WTC11 (cell line): ENCODE results near the gene DPY19L3. TPM values are rescaled to one million over a fixed set of nuclear protein-coding genes. Genes with fewer than 3 reads are reported as not detected.

ENCODE experiments used
- ATAC-seq: fragments of 200-7000 bp; cut with Tn5 transposase; 2 replicates; pipeline ENCODE4 v1.10.0; 2021; ENCODE audit warnings: mild to moderate bottlenecking, moderate library complexity
- CTCF ChIA-PET: fragments of 300-600 bp; sonication (Branson Sonifier 250); formaldehyde crosslinking; loops from one replicate; lab custom pipeline; 2021; ENCODE audit warnings: antibody characterized with exemption; lab: Charles Lee
- POLR2A ChIA-PET: fragments of 350-600 bp; sonication (Branson Sonifier 250); formaldehyde crosslinking; loops from one replicate; lab custom pipeline; 2021; ENCODE audit warnings: antibody characterized with exemption; lab: Charles Lee
- DNase-seq: peaks from one replicate; pipeline ENCODE4 v3.0.0; 2021; ENCODE audit warnings: low spot score
- H3K27ac Mint-ChIP-seq: 2 replicates; pipeline ENCODE4 v1.8.0; 2021; ENCODE audit warnings: mixed read lengths
- H3K27me3 Mint-ChIP-seq: 2 replicates; pipeline ENCODE4 v1.8.0; 2021; ENCODE audit warnings: low read depth, mild to moderate bottlenecking, moderate library complexity, mixed read lengths
- H3K36me3 Mint-ChIP-seq: 2 replicates; pipeline ENCODE4 v1.8.0; 2021; ENCODE audit warnings: mixed read lengths
- H3K4me1 Mint-ChIP-seq: 2 replicates; pipeline ENCODE4 v1.8.0; 2022; ENCODE audit warnings: mixed read lengths
- H3K4me3 Mint-ChIP-seq: 2 replicates; pipeline ENCODE4 v1.8.0; 2021; ENCODE audit warnings: mild to moderate bottlenecking, moderate library complexity, mixed read lengths
- H3K9me3 Mint-ChIP-seq: 2 replicates; pipeline ENCODE4 v1.8.0; 2021; ENCODE audit warnings: mixed read lengths
- E2F4 ChIP-seq: sonication (generic); formaldehyde crosslinking; IDR thresholded peaks from 2 replicates; pipeline ENCODE4 v1.8.1; 2022; ENCODE audit warnings: low read depth, mild to moderate bottlenecking, moderate library complexity, missing genetic modification reagents, borderline replicate concordance
- EMX1 ChIP-seq: fragments of 250-450 bp; sonication (Bioruptor Pico); IDR thresholded peaks from 2 replicates; pipeline ENCODE4 v1.8.0; 2021; ENCODE audit warnings: mild to moderate bottlenecking
- GRHL2 ChIP-seq: fragments of 250-450 bp; sonication (Bioruptor Pico); IDR thresholded peaks from 2 replicates; pipeline ENCODE4 v1.8.0; 2022; ENCODE audit warnings: mild to moderate bottlenecking, moderate library complexity; ENCODE audit not compliant: insufficient replicate concordance, severe bottlenecking
- HMGXB4 ChIP-seq: sonication (generic); formaldehyde crosslinking; IDR thresholded peaks from 2 replicates; pipeline ENCODE4 v1.8.1; 2023; ENCODE audit warnings: mild to moderate bottlenecking, moderate library complexity, missing genetic modification reagents
- PRRX2 ChIP-seq: fragments of 250-450 bp; sonication (Bioruptor Pico); IDR thresholded peaks from 2 replicates; pipeline ENCODE4 v1.8.0; 2021; ENCODE audit warnings: mild to moderate bottlenecking
- RORB ChIP-seq: fragments of 250-450 bp; sonication (Bioruptor Pico); IDR thresholded peaks from 2 replicates; pipeline ENCODE4 v1.9.0; 2021; ENCODE audit warnings: mild to moderate bottlenecking
- ZNF138 ChIP-seq: sonication (generic); formaldehyde crosslinking; conservative IDR thresholded peaks from 2 replicates; pipeline ENCODE4 v1.8.1; 2022; ENCODE audit warnings: mild to moderate bottlenecking, moderate library complexity, missing genetic modification reagents
- ZNF281 ChIP-seq: sonication (generic); formaldehyde crosslinking; IDR thresholded peaks from 2 replicates; pipeline ENCODE4 v1.8.0; 2023; ENCODE audit warnings: mild to moderate bottlenecking, missing genetic modification reagents
- total RNA-seq: library from RNA; stranded (reverse); gene quantifications from 3 replicates; pipeline ENCODE4 v1.2.3, GENCODE V29; 2021
- TF ChIP-seq, protein P1 (sequence below): sonication (generic); formaldehyde crosslinking; IDR thresholded peaks from 2 replicates; pipeline ENCODE4 v1.8.1; 2022; ENCODE audit warnings: mild to moderate bottlenecking, missing genetic modification reagents, moderate library complexity, borderline replicate concordance
- TF ChIP-seq, protein P2 (sequence below): fragments of 250-450 bp; sonication (Bioruptor Pico); conservative IDR thresholded peaks from 2 replicates; pipeline ENCODE4 v1.9.0; 2021; ENCODE audit warnings: mild to moderate bottlenecking
- TF ChIP-seq, protein P3 (sequence below): sonication (generic); formaldehyde crosslinking; IDR thresholded peaks from 2 replicates; pipeline ENCODE4 v1.8.1; 2023; ENCODE audit warnings: mild to moderate bottlenecking, missing genetic modification reagents, moderate library complexity
- TF ChIP-seq, protein P4 (sequence below): fragments of 250-450 bp; sonication (Bioruptor Pico); IDR thresholded peaks from 2 replicates; pipeline ENCODE4 v1.9.0; 2021; ENCODE audit warnings: mild to moderate bottlenecking
- TF ChIP-seq, protein P5 (sequence below): sonication (generic); formaldehyde crosslinking; IDR thresholded peaks from 2 replicates; pipeline ENCODE4 v1.8.1; 2023; ENCODE audit warnings: mild to moderate bottlenecking, missing genetic modification reagents, borderline replicate concordance
- TF ChIP-seq, protein P6 (sequence below): fragments of 250-450 bp; sonication (Bioruptor Pico); IDR thresholded peaks from 2 replicates; pipeline ENCODE4 v1.9.0; 2021; ENCODE audit warnings: mild to moderate bottlenecking, borderline replicate concordance

Gene DPY19L3
- total RNA-seq, 1 experiment from 2014 or later = 73.2 TPM

- Mint-ChIP-seq H3K36me3 (peaks cover 37% of the 10 kb centered on the region), H3K27me3 (no peaks in the 10 kb centered on the region), H3K4me3 (no peak overlapping the region), H3K27ac (no peak overlapping the region), H3K4me1 (no peaks in the 10 kb centered on the region), H3K9me3 (no peaks in the 10 kb centered on the region)
- ATAC-seq = no peak
- ChIA-PET CTCF (no interaction called here), POLR2A (no interaction called here)
- no peak for DNase-seq
- TF ChIP-seq, protein P1, sequence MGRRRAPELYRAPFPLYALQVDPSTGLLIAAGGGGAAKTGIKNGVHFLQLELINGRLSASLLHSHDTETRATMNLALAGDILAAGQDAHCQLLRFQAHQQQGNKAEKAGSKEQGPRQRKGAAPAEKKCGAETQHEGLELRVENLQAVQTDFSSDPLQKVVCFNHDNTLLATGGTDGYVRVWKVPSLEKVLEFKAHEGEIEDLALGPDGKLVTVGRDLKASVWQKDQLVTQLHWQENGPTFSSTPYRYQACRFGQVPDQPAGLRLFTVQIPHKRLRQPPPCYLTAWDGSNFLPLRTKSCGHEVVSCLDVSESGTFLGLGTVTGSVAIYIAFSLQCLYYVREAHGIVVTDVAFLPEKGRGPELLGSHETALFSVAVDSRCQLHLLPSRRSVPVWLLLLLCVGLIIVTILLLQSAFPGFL = no peak
- TF ChIP-seq RORB (CRISPR knock-in tag) (no peak), E2F4 (CRISPR knock-in tag) (no peak), EMX1 (CRISPR knock-in tag) (no peak), ZNF138 (CRISPR knock-in tag) (no peak), ZNF281 (no peak), PRRX2 (no peak), GRHL2 (CRISPR knock-in tag) (no peak), HMGXB4 (no peak)
- TF ChIP-seq, protein P2, sequence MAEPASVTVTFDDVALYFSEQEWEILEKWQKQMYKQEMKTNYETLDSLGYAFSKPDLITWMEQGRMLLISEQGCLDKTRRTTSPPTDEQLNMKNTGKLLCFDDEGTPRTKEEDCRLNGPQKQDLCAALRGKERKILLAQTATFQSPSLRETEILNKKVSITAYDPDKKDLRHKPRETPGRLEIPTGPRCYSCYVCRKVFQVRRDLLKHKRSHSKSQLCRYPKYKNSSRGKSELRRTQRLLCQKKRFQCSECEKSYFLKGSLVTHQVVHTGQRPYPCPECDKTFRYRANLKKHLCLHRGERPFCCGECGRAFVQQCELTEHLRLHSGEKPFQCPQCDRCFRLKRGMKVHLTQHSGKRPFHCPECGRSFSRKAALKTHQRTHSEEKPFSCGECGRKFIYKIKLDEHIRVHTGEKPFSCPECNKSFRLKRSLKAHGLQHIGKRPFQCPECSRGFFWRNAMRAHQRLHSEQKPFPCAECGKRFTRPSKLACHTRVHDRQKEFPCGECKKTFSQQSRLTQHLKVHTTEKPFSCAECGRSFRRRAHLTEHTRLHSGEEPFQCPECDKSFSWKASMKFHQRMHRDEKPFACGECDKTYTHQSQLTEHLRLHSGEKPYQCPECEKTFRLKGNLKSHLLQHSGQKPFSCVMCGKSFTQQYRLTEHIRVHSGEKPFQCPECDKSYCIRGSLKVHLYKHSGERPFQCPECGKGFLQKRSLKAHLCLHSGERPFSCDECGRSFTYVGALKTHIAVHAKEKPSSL = no peak
- TF ChIP-seq, protein P3, sequence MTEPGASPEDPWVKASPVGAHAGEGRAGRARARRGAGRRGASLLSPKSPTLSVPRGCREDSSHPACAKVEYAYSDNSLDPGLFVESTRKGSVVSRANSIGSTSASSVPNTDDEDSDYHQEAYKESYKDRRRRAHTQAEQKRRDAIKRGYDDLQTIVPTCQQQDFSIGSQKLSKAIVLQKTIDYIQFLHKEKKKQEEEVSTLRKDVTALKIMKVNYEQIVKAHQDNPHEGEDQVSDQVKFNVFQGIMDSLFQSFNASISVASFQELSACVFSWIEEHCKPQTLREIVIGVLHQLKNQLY (CRISPR knock-in tag) = no peak
- TF ChIP-seq, protein P4, sequence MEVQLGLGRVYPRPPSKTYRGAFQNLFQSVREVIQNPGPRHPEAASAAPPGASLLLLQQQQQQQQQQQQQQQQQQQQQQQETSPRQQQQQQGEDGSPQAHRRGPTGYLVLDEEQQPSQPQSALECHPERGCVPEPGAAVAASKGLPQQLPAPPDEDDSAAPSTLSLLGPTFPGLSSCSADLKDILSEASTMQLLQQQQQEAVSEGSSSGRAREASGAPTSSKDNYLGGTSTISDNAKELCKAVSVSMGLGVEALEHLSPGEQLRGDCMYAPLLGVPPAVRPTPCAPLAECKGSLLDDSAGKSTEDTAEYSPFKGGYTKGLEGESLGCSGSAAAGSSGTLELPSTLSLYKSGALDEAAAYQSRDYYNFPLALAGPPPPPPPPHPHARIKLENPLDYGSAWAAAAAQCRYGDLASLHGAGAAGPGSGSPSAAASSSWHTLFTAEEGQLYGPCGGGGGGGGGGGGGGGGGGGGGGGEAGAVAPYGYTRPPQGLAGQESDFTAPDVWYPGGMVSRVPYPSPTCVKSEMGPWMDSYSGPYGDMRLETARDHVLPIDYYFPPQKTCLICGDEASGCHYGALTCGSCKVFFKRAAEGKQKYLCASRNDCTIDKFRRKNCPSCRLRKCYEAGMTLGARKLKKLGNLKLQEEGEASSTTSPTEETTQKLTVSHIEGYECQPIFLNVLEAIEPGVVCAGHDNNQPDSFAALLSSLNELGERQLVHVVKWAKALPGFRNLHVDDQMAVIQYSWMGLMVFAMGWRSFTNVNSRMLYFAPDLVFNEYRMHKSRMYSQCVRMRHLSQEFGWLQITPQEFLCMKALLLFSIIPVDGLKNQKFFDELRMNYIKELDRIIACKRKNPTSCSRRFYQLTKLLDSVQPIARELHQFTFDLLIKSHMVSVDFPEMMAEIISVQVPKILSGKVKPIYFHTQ = no peak
- TF ChIP-seq, protein P5, sequence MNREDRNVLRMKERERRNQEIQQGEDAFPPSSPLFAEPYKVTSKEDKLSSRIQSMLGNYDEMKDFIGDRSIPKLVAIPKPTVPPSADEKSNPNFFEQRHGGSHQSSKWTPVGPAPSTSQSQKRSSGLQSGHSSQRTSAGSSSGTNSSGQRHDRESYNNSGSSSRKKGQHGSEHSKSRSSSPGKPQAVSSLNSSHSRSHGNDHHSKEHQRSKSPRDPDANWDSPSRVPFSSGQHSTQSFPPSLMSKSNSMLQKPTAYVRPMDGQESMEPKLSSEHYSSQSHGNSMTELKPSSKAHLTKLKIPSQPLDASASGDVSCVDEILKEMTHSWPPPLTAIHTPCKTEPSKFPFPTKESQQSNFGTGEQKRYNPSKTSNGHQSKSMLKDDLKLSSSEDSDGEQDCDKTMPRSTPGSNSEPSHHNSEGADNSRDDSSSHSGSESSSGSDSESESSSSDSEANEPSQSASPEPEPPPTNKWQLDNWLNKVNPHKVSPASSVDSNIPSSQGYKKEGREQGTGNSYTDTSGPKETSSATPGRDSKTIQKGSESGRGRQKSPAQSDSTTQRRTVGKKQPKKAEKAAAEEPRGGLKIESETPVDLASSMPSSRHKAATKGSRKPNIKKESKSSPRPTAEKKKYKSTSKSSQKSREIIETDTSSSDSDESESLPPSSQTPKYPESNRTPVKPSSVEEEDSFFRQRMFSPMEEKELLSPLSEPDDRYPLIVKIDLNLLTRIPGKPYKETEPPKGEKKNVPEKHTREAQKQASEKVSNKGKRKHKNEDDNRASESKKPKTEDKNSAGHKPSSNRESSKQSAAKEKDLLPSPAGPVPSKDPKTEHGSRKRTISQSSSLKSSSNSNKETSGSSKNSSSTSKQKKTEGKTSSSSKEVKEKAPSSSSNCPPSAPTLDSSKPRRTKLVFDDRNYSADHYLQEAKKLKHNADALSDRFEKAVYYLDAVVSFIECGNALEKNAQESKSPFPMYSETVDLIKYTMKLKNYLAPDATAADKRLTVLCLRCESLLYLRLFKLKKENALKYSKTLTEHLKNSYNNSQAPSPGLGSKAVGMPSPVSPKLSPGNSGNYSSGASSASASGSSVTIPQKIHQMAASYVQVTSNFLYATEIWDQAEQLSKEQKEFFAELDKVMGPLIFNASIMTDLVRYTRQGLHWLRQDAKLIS (CRISPR knock-in tag) = no peak
- TF ChIP-seq, protein P6, sequence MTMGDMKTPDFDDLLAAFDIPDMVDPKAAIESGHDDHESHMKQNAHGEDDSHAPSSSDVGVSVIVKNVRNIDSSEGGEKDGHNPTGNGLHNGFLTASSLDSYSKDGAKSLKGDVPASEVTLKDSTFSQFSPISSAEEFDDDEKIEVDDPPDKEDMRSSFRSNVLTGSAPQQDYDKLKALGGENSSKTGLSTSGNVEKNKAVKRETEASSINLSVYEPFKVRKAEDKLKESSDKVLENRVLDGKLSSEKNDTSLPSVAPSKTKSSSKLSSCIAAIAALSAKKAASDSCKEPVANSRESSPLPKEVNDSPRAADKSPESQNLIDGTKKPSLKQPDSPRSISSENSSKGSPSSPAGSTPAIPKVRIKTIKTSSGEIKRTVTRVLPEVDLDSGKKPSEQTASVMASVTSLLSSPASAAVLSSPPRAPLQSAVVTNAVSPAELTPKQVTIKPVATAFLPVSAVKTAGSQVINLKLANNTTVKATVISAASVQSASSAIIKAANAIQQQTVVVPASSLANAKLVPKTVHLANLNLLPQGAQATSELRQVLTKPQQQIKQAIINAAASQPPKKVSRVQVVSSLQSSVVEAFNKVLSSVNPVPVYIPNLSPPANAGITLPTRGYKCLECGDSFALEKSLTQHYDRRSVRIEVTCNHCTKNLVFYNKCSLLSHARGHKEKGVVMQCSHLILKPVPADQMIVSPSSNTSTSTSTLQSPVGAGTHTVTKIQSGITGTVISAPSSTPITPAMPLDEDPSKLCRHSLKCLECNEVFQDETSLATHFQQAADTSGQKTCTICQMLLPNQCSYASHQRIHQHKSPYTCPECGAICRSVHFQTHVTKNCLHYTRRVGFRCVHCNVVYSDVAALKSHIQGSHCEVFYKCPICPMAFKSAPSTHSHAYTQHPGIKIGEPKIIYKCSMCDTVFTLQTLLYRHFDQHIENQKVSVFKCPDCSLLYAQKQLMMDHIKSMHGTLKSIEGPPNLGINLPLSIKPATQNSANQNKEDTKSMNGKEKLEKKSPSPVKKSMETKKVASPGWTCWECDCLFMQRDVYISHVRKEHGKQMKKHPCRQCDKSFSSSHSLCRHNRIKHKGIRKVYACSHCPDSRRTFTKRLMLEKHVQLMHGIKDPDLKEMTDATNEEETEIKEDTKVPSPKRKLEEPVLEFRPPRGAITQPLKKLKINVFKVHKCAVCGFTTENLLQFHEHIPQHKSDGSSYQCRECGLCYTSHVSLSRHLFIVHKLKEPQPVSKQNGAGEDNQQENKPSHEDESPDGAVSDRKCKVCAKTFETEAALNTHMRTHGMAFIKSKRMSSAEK (CRISPR knock-in tag) = no peak
These were observed 53.8 kb downstream of the DPY19L3 start for GRCh38 chr19:32459204-32459865.
